Gastroesophageal sphincter (tissue), 4 donors: ENCODE results near the gene CHST12. TPM values are rescaled to one million over a fixed set of nuclear protein-coding genes. Genes with fewer than 3 reads are reported as not detected.
"Not testable (repeated sequence)": the region's sequence is repeated elsewhere in the genome, so short reads cannot be mapped to it uniquely, and the experiment has no call there.

Experiments used
- ATAC-seq: fragments of 150-250 bp; one replicate; pipeline ENCODE4 v1.9.1; 2016; ENCODE audit warnings: mild to moderate bottlenecking, moderate library complexity
- H3K27ac ChIP-seq, 4 donors: fragments of 200-600 bp; sonication (generic) in 3 of 4; 1 replicate in 3 of 4; 2 replicates in 1 of 4; pipeline ENCODE4 v1.5.1; 2016 to 2019
- H3K27me3 ChIP-seq: fragments of 200-600 bp; sonication (generic); one replicate; pipeline ENCODE4 v1.5.1; 2019
- H3K36me3 ChIP-seq, 2 donors: fragments of 200-600 bp; sonication (generic); one replicate each; pipeline ENCODE4 v1.5.1; 2019; ENCODE audit warnings: control low read depth in 1 of 2
- H3K4me1 ChIP-seq, 3 donors: fragments of 200-600 bp; sonication (generic); 1 replicate in 2 of 3; 2 replicates in 1 of 3; pipeline ENCODE4 v1.5.1; 2016 to 2019; ENCODE audit warnings: control low read depth in 2 of 3
- H3K4me3 ChIP-seq, 2 donors: fragments of 200-600 bp; sonication (generic); one replicate each; pipeline ENCODE4 v1.5.1; 2019; ENCODE audit warnings: mild to moderate bottlenecking in 1 of 2, moderate library complexity in 1 of 2
- H3K9me3 ChIP-seq, 3 donors: fragments of 200-600 bp; sonication (generic); one replicate each; pipeline ENCODE4 v1.5.1; 2017 to 2019; ENCODE audit warnings: control low read depth in 2 of 3
- CTCF ChIP-seq, 4 experiments: fragments of 200-600 bp in 2 of 4; fragments of 450-650 bp in 2 of 4; sonication (generic) in 1 of 4; IDR thresholded peaks; one replicate each; pipeline ENCODE4 v1.5.1; 2017 to 2019; ENCODE audit warnings: antibody characterized with exemption in 4 of 4, mild to moderate bottlenecking in 2 of 4, moderate library complexity in 2 of 4
- EP300 ChIP-seq: sonication (generic); formaldehyde crosslinking; IDR thresholded peaks from one replicate; pipeline ENCODE4 v1.6.1; 2017; ENCODE audit warnings: antibody characterized with exemption, mild to moderate bottlenecking
- POLR2A ChIP-seq, 2 donors: fragments of 450-650 bp; IDR thresholded peaks; one replicate each; pipeline ENCODE4 v1.6.1; 2017; ENCODE audit warnings: antibody characterized with exemption in 2 of 2, mild to moderate bottlenecking in 2 of 2, moderate library complexity in 1 of 2
- POLR2AphosphoS5 ChIP-seq: sonication (generic); formaldehyde crosslinking; IDR thresholded peaks from one replicate; pipeline ENCODE4 v1.6.1; 2017; ENCODE audit warnings: antibody characterized with exemption
- whole genome bisulfite sequencing, 2 donors: methylation state at CpG; one replicate each; pipeline ENCODE4 v1.1.5; 2018; ENCODE audit warnings: low coverage in 1 of 2; 5-methylcytosine and 5-hydroxymethylcytosine counted together
- total RNA-seq, 4 donors: library from RNA; depleted of rRNA; stranded (reverse); fragments of >200 nt; gene quantifications; one replicate each; pipeline ENCODE4 v1.1.0, GENCODE V29; 2016

The CHST12 gene
- total RNA-seq, 4 donors from 2014 or later: 8.3 to 18.3 (median 13.4) TPM

GRCh38 chr7:2387897-2388636 is 15.3 kb upstream of the CHST12 start:
- peak; percentile 71 for ATAC-seq

GRCh38 chr7:2388637-2388954 is 14.8 kb upstream of the CHST12 start:
- Histone ChIP-seq H3K4me1 (peaks cover 0 to 6% (median 0%) of the 10 kb centered on the region in 3 donors), H3K27me3 (no peaks in the 10 kb centered on the region), H3K27ac (no peak overlapping the region), H3K4me3 (no peak overlapping the region), H3K9me3 (no peaks in the 10 kb centered on the region), H3K36me3 (peaks cover 0 to 10% of the 10 kb centered on the region in 2 donors)
- no peak for ATAC-seq
- WGBS, 2 donors: 82% methylated on average over 2 of the region's 5 CpGs; no CpG with 5 or more reads in 1 of the 2 donors
- TF ChIP-seq POLR2A (IDR thresholded peaks at IDR 0.05) (no peak), POLR2AphosphoS5 (no peak), CTCF (IDR thresholded peaks at IDR 0.05) (no peak), EP300 (no peak)

More at GRCh38 chr7:2387897-2388636, 15.3 kb upstream of the CHST12 start:
- H3K9me3 ChIP-seq: no peaks in the 10 kb centered on the region
- TF ChIP-seq CTCF (IDR thresholded peaks at IDR 0.05) (no peak), EP300 (no peak), POLR2AphosphoS5 (no peak), POLR2A (IDR thresholded peaks at IDR 0.05) (no peak)
- peaks cover 0 to 14% of the 10 kb centered on the region in 2 donors for H3K36me3 ChIP-seq
- peaks cover 0 to 6% (median 0%) of the 10 kb centered on the region in 3 donors for H3K4me1 ChIP-seq
- H3K4me3 ChIP-seq: no peak overlapping the region
- 91 to 100% methylated on average over 2 to 4 of the region's 31 CpGs for WGBS, 2 donors
- no peaks in the 10 kb centered on the region for H3K27me3 ChIP-seq
- H3K27ac ChIP-seq: no peak overlapping the region

- not testable (repeated sequence) for H3K4me3 ChIP-seq, H3K27ac ChIP-seq, H3K27me3 ChIP-seq, H3K9me3 ChIP-seq, H3K4me1 ChIP-seq, H3K36me3 ChIP-seq
- WGBS, 2 donors: 55 to 57% methylated on average over 3 to 6 of the region's 16 CpGs
- peak; percentile 52 for ATAC-seq
Measured at GRCh38 chr7:2390020-2390816, 13.2 kb upstream of the CHST12 start.

- Histone ChIP-seq H3K36me3 (no peaks in the 10 kb centered on the region), H3K4me1 (peaks cover 0 to 6% (median 0%) of the 10 kb centered on the region in 3 donors), H3K9me3 (no peaks in the 10 kb centered on the region), H3K27me3 (no peaks in the 10 kb centered on the region), H3K4me3 (no peak overlapping the region), H3K27ac (no peak overlapping the region)
- WGBS, 2 donors: 32 to 56% methylated on average over 10 to 12 of the region's 12 CpGs
- TF ChIP-seq EP300 (no peak), POLR2A (IDR thresholded peaks at IDR 0.05) (no peak), CTCF (IDR thresholded peaks at IDR 0.05) (no peak), POLR2AphosphoS5 (no peak)
- no peak for ATAC-seq
Measured at GRCh38 chr7:2393706-2394105, 9.7 kb upstream of the CHST12 start.

- Histone ChIP-seq H3K27ac (no peak overlapping the region), H3K4me1 (peaks cover 0 to 12% (median 0%) of the 10 kb centered on the region in 3 donors), H3K27me3 (no peaks in the 10 kb centered on the region), H3K9me3 (no peaks in the 10 kb centered on the region), H3K36me3 (no peaks in the 10 kb centered on the region), H3K4me3 (no peak overlapping the region)
- 86 to 100% methylated on average over 7 to 17 of the region's 21 CpGs for WGBS, 2 donors
- TF ChIP-seq EP300: no peak
- TF ChIP-seq CTCF (IDR thresholded peaks at IDR 0.05): no peak
- TF ChIP-seq POLR2A (IDR thresholded peaks at IDR 0.05): no peak
- no peak for TF ChIP-seq POLR2AphosphoS5
- ATAC-seq: no peak
Measured at GRCh38 chr7:2394566-2395082, 8.8 kb upstream of the CHST12 start.
